ENCODE measurements around the gene ACOX3.

ACOX3 gene

DNA sequence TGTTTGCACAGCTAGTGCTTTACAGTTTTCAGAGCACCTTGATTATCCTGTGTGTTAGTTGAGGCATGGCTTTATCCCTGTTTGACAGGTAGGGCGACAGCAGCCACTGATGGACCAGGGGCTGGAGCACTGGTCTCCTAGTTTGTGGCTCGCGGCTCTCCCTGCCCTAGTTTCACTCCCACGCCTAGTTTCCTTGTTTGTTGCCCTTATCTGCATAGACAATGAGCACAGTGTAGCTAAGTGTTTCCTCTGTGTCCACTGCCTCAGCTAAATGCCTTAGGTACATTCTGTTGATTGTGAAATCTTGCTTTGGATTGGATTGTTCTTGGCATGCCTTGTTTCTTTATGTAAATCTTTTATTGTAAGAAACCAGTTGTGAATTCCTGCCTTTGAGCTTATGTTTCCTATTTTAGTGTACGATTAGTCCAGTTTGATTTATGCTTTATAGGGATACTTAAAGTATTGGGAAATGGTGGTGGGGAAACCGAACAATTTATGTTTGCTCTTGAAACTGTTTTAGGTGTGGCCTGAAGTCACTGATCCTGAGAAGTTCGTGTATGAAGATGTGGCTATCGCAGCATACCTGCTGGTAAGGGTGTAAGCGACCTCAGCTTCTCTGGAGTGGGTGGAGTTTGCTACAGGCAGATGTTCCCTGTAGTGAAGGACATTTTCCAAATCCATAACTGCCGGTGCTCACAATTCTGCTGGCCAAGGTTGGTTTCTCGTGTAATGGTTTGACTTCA, 11.1 kb upstream of the ACOX3 start:
- no peaks in the 10 kb centered on the region for H3K9me3 ChIP-seq
- DNase-seq = no peak
- H3K4me3 ChIP-seq (ENCODE audit: low read depth, low read length) = no peak overlapping the region
- TF ChIP-seq, protein P1, sequence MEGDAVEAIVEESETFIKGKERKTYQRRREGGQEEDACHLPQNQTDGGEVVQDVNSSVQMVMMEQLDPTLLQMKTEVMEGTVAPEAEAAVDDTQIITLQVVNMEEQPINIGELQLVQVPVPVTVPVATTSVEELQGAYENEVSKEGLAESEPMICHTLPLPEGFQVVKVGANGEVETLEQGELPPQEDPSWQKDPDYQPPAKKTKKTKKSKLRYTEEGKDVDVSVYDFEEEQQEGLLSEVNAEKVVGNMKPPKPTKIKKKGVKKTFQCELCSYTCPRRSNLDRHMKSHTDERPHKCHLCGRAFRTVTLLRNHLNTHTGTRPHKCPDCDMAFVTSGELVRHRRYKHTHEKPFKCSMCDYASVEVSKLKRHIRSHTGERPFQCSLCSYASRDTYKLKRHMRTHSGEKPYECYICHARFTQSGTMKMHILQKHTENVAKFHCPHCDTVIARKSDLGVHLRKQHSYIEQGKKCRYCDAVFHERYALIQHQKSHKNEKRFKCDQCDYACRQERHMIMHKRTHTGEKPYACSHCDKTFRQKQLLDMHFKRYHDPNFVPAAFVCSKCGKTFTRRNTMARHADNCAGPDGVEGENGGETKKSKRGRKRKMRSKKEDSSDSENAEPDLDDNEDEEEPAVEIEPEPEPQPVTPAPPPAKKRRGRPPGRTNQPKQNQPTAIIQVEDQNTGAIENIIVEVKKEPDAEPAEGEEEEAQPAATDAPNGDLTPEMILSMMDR (IDR thresholded peaks at IDR 0.05; ENCODE audit: low read depth, low read length) = no peak
- no peaks in the 10 kb centered on the region for H3K27me3 ChIP-seq
- peaks cover 58% of the 10 kb centered on the region for H3K36me3 ChIP-seq
- H3K4me1 ChIP-seq = no peaks in the 10 kb centered on the region

DNA sequence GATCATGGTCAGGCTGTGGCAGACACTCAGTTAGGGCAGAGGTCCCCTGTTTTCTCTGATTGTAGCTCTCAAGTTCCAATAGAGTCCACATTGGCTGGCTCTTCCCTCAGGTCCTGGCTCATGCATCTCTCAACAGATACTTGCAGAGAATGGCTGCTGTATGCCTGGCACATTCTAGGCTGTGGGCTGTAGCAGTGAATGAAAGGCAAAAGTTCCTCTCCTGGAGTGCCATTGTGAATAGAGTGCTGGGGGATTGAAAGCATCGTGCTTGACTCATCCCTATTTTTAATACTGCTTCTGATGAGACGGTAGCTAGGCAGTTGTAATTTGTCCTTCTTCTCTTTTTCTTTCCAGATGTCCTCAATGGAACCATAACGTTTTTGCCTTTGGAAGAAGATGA, 5.6 kb upstream of the ACOX3 start:
- peaks cover 15% of the 10 kb centered on the region for H3K36me3 ChIP-seq
- no peak for DNase-seq
- no peak overlapping the region for H3K4me3 ChIP-seq (ENCODE audit: low read depth, low read length)
- no peaks in the 10 kb centered on the region for H3K27me3 ChIP-seq
- H3K9me3 ChIP-seq = no peaks in the 10 kb centered on the region
- TF ChIP-seq, protein P1 (IDR thresholded peaks at IDR 0.05; ENCODE audit: low read depth, low read length) = no peak
- H3K4me1 ChIP-seq = no peaks in the 10 kb centered on the region; the same call in 1 of the 2 replicates

DNA sequence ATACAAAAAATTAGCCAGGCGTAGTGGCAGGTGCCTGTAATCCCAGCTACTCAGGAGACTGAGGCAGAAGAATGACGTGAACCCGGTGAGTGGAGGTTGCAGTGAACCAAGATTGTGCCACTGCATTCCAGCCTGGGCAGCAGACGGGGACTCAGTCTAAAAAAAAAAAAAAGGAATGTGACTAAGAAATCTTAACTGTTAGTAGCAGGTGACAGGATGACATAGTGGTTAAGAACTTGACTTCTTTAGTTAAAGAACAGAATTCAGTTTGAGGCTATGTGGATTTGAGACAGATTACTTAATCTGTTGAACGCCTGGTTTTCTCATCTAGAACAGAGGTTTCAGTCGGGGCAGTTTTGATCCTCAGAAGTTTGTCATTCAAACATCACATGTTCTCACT, 3.3 kb upstream of the ACOX3 start:
- Histone ChIP-seq H3K27me3 (no peaks in the 10 kb centered on the region), H3K9me3 (no peaks in the 10 kb centered on the region), H3K4me1 (no peaks in the 10 kb centered on the region; the same call in 1 of the 2 replicates), H3K36me3 (peaks cover 14% of the 10 kb centered on the region), H3K4me3 (ENCODE audit: low read depth, low read length) (no peak overlapping the region)
- TF ChIP-seq, protein P1 (IDR thresholded peaks at IDR 0.05; ENCODE audit: low read depth, low read length) = no peak
- DNase-seq = no peak

DNA sequence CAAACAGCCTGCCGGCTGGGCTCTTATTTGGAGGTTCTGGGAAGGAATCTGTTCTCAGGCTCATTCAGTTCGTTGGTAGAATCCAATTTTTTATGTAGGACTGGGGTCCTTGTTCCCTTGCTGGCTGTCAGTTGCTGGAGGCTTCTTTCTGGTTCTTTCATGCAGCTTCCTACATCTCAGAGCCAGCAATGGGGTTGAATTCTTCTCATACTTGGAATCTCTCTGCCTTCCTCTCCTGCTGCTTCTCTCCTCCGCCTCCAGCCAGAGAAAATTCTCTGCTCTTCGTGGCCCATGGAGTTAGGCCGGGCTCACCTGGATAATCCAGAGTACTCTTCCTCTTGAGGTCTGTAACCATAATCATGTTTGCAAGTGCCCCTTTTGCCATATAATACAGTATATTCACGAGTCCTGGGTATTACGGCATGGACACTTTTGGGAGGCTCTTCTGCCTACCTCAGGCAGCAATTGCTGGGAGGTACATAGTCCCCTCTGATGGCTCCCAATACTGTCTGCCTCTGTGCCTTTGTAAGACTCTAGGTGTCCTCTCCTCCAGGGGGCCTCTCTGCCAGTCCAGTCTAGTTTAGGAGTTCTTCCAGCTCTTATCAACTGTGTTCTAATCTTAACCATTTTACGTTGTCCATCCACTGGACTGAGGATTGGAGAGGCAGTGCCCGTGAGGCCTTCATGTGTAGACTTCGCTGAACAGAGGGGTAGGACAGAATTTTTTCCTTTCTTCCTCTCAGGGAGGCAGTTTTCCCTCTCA, 2.3 kb upstream of the ACOX3 start:
- Histone ChIP-seq H3K4me1 (no peaks in the 10 kb centered on the region; the same call in 1 of the 2 replicates), H3K36me3 (peaks cover 12% of the 10 kb centered on the region), H3K4me3 (ENCODE audit: low read depth, low read length) (peak overlapping the region; percentile 96), H3K27me3 (no peaks in the 10 kb centered on the region), H3K9me3 (no peaks in the 10 kb centered on the region)
- DNase-seq = no peak
- TF ChIP-seq, protein P1 (IDR thresholded peaks at IDR 0.05; ENCODE audit: low read depth, low read length) = no peak

DNA sequence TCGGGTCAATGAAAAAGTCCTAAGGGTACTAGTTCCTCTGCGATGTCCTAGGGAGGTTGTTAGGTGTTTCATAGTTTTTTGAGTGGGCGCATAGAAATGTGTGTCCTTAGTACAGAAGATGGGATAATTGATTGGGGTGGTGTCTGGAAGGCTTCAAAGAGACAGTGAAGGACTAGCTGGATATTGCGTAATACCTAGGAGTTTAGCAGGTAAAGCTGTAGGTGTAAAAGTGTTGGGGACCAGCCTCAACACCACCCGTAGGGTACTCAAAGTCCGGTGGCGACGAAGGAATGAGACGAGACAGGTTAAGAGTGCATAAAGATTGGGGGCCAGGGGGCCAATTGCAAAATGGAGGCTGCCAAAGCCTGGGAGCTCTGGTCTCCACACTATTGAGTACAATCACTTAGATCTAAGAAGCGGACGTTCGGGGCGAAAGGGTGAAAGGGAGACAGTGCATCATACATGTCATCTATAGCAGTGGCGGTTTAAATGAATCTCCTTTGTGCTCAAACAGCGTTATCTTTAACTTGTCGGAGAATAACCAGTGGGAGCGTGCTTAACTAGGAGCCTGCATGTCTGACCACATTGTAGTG, 1.1 kb upstream of the ACOX3 start:
- Histone ChIP-seq H3K4me1 (no peaks in the 10 kb centered on the region; the same call in 1 of the 2 replicates), H3K27me3 (no peaks in the 10 kb centered on the region), H3K36me3 (peaks cover 3% of the 10 kb centered on the region; the same call in 1 of the 2 replicates), H3K9me3 (no peaks in the 10 kb centered on the region), H3K4me3 (ENCODE audit: low read depth, low read length) (peak overlapping the region; percentile 96)
- DNase-seq = no peak
- TF ChIP-seq, protein P1 (IDR thresholded peaks at IDR 0.05; ENCODE audit: low read depth, low read length) = no peak

Measured in BE2C (cell line).